Ramos (cell line): ENCODE data around the gene ACVRL1.

Experiments used
- in situ Hi-C: fragments of 300-500 bp; cut with MboI; formaldehyde crosslinking; loops from one replicate; pipeline ENCODE4 v1.14.3; 2022; ENCODE audit warnings: low sequenced_read_pairs; ENCODE audit not compliant: unreplicated experiment

Gene ACVRL1

DNA sequence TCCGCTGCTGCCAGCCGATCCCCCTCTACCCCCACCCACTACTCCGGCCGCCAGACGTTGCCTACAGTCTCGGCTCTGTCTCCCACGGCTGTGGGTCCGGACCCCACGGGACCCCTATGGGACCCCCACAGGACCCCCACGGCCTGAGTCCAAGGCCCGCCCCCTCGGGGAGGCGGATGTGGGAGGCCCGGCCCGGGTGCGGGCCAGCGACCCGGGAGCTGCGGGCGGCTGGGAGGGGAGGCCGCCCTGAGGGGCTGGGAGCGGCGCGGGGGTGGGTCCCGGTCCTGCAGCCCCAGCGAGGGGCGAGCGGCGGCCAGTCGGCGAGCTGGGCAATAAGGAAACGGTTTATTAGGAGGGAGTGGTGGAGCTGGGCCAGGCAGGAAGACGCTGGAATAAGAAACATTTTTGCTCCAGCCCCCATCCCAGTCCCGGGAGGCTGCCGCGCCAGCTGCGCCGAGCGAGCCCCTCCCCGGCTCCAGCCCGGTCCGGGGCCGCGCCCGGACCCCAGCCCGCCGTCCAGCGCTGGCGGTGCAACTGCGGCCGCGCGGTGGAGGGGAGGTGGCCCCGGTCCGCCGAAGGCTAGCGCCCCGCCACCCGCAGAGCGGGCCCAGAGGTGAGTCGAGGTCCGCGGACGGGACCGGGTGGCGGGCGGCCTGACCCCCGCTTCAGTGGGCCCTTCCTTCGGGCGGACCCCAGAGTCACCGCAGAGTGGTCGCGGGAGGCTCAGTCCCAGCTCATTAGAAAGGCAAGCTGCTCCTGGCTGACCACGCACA, at the start of gene ACVRL1:
Gene ACVRL1 (plus strand): TSS at position 422 of the 773 bp plus-strand sequence. CDS start 4,971 bp downstream, outside the sequence.
- in situ Hi-C loops, result no loop called here

DNA sequence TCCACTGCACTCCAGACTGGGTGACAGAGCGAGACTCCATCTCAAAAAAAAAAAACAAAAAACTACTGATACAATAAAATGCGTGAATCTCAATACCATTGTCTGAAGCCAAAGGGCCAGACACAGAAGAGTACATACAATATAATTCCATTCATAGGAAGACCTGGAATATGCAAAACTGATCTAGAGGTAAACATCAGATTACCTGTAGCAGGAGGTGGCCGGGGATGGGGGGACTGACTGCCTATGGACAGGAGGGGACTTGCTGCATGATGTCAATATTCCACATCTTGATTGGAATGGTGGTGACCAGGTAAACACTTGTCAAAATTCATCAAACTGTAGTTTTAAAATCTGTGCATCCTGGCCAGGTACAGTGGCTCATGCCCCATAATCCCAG, 46.3 kb upstream of the ACVRL1 start:
- in situ Hi-C loops, result no loop called here

DNA sequence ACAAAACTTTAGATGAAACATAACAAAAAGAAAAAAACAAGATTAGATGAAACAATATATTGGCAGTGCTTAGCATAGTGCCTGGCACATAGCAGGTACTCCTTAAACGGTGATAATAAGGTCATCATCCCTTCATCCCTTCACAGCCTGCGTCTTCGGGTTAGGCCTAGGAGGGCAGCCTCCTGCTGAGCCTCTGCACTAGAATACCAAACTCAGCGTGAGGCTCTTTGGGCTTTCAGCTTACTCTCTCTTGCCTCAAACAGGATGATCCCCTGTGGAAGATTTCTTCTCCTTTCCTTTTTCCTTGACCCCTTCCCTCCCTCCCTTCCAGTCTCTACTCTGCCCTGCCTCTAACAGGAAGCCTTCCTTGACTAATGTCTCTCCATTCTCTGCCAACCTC, 44.4 kb upstream of the ACVRL1 start:
- in situ Hi-C loops, result no loop called here

DNA sequence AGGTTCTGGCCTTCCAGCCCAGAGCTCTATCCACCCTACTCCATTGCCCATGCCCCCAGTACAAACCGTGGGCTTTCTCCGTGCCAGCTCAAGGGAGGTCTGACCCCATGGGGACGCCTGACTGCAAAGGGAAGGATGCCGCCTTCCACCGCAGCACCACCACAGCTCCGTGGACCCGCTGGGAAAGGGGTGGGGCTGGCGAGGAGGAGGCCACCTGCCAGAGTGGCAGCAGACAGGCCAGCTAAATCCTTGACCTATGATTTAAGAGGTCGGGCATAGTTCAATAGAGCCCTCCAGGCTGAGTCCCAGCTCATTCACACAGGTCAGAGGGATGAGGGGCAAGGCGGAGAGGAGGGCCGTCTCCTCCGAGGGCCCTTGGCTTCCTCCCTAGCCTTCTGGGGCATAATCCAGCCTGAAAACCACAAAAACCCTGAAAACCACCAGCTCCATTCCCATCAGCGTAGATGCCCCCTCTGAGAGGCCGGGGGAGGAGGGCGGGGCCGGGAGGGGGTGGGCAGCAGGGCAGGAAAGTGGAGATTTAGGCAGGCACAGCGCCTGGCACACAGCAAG, 43.9 kb upstream of the ACVRL1 start:
- in situ Hi-C loops, result no loop called here

DNA sequence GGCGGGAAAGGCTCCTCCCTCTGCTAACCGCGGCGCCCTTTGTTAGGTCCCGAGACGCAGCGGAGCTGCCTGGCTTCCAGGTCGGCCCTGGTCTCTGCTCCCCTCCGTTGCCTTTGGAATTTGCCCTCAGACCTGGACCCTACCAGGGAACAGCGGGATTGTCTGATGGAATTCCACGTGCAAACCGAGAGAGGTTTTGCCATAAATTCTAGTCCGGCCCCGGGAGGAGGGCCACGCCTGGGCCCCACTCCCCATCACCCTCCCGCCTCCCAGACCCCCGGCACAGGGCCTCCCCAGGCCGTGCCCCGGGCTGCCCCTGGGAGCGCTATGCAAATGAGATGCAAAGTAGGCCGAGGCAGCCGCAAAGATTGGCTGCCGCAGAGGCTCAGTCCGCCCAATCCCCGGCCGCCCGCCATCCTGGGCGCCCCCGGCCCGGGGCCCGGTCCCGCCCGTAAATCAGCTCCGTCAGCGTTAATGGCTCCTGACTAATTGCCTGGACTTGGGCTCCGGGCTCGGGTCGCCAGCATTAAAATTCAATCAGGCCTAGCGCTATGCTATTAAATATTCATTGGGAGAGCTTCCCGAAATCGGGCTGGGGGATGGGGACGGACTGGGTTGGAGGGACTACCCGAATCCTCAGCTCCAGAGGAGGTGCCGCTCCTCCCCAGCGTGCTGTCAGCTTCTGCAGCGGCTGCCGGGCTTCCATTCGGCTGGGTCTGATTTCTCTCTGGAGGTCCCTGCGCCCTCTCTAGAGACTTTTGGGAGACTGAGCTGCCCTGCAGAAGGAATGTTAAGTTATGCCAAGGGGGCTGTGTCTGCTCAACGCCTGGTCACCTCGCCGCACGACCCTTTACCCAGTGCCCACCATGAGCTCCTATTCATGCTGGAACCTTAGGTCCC, 43.1 kb upstream of the ACVRL1 start:
- in situ Hi-C loops, result no loop called here

DNA sequence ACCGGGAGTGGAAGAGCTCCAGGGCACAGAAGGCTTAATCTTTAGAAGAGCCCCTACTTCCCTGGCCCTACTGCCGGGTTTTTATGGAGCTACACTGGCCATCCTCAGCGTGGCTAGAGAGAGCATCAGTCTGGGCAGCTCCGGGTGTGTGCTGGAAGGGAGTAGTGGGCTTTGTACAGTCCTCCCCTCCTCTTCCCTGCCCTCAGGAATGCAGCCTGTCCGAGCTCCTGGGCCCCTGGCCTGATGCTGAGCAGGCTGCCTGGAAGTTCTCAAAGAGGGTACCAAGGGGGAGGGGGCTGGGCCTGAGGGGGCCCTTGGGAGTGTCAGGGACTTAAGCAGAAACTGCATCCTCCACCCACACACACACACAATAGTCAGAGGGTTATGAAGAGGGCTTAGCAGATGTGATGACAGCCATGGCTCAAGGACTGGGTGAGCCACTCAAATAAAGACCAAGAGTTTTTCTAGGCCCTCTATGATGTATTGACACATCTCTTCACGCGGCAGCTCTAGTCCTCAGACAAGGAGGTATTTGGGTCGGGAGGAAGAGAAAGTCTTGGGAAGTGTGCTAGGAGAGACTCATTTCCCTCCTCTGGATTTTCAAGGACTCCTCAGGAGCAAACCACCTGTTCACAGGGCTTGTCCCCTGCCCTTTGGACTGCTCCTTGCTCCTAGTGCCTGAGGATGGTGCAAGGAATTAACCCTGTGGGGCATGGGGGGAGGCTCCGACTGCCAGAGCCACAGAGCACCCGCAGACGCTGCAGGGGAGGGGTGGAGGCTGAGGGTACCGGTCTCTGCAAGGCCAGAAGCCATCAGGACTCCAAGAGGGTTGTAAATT, 42.3 kb upstream of the ACVRL1 start:
- in situ Hi-C loops, result no loop called here

DNA sequence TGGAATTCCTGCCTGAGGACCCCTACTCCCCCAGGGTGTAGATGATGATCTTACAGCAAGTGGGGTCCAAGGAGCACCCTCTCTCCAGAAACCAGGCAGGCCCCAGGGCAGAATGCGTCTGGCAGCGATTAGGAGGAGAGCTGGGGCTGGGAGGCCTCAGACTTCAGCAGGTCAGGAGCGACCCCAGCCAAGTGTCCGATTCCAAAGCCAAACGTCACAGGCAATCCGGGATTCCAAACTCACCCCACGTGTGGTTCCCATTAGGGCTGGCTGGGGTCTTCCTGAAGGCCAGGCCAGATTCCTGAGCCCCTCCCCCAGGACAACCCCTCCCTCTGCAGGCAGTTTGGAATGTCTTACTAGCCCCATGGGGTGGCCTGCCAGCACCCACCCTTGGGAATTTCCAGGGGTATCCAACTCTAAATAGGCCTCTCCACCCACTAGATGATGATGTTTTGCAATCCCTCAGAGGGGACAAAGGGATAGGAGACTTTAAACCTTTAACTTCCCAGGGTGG, 41.5 kb upstream of the ACVRL1 start:
- in situ Hi-C loops, result no loop called here

DNA sequence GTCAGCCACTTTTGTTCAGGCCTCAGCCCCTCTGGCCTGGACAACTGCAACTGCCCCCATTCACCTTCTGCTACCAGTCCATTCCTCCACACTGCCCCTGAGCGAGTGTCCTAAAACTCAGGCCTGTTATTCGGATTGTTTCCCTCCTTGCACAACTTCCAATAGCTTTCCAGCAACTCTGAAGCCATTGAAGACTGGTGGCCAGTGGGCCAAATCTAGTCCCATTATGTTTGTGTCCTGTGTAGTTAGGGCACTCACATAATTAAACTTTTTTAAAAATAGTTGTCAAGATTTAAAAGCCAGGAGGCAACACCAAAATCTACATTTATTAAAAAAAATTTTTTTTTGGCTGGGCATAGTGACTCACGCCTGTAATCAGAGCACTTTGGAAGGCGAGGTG, 41.0 kb upstream of the ACVRL1 start:
- in situ Hi-C loops, result no loop called here

DNA sequence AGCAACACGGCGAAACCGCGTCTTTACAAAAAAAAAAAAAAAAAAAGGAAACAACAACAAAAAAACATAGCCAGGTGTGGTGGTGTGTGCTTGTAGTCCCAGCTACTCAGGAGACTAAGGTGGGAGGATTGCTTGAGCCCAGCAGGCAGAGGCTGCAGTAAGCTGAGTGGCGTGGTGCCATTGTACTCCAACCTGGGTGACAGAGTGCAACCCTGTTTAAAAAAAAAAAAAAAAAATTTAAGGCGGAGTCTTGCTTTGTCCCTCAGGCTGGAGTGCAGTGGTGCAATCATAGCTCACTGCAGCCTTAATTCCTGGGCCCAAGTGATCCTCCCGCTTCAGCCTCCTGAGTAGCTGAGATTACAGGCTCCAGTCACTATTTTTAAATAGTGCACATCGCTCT, 40.5 kb upstream of the ACVRL1 start:
- in situ Hi-C loops, result no loop called here

DNA sequence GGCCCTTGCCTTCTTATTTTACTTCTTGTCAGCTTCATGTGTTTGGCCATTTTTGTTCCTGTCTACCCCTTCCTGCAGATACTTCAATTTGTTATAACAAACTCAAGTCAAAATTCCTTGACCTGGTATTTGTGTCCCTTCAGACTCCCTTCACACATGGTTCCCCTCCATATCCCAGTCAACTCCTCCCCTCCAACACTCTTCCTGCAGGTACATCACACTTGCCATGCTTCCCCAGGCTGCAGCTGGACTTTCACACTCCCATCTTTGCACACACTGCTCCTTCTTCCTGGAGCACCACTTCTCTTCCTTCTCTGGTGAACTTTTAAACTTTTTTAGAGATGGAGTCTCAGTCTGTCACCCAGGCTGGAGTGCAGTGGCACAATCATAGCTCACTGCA, 39.9 kb upstream of the ACVRL1 start:
- in situ Hi-C loops, result no loop called here

DNA sequence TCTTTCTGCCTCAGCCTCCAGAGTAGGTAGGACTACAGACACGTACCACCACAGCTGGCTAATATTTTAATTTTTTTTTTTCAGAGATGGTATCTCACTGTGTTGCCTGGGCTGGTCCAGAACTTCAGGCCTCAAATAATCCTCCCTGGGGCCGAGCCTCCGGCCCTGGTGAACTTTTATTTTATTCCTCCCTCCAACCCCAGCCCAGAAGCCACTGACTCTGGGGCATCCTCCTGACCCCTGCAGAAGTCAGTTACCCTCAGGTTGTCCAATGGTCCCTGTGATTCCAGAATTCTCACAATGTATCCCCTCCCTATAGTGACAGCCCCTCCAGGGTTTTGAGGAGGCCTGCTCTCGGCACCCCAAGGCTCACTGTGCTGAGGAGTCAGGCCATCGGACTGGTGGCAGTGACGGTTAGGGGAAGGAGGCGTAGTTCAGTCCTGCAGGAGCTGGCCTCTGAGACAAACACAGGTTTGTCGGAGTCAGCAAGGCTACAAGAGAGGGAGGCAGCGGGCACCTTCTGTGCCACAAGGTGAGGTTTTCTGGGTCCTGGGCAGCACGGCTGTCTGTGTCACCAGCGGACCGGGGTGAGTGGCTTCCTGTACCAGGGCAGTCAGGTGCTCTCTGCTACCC, 39.4 kb upstream of the ACVRL1 start:
- in situ Hi-C loops, result no loop called here

DNA sequence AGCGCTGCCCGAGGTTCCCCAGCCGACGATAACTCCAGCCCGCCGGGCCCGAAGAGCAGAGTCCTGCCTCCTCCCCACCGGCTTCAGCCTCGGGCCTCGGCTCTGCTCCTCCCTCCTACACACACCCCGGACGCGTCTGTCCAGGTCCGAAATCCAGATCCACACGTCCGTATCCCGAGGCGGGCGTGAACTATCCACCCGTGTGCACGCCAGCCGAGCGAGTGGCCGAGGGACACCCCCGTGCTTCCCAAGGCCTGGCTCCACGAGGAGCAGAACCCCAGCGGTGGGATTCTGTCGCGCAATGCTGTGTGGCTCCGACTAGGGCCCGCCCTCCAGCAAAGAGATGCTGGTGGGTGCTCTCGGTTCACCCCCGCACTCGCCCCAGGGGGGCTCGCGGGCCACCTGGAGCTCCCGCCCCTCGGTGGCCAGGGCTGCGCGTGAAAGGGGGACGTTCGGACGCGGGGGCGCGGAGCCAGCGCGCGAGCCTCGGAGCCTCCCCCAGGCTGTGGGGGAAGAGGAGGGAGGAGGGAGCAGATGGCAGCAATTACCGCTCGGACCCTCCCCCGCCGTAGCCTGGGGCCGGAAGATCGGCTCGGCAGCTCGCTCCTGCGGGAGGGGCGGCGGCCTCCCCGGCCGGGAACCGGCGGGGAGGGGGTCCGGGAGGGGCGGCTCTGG, 38.3 kb upstream of the ACVRL1 start:
- in situ Hi-C loops, result no loop called here

DNA sequence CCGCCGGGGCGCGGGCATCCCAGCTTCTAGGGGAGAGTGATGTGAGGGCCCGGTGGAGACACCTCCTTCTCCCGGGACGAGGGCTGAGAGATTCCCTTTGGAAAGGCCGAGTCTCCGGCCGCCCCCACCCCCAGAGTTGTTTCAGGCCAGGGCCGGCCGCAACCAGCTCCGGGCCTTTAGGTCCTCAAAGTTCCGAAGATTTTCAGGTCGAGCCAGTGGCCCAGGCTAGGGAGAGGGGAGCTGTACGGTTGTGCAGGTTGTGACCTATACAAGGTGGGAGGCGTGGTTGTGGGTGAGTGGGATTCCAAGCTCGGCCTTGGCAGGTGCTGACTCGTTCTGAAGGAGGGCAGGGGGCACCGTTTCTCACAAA, 37.8 kb upstream of the ACVRL1 start:
- in situ Hi-C loops, result no loop called here

DNA sequence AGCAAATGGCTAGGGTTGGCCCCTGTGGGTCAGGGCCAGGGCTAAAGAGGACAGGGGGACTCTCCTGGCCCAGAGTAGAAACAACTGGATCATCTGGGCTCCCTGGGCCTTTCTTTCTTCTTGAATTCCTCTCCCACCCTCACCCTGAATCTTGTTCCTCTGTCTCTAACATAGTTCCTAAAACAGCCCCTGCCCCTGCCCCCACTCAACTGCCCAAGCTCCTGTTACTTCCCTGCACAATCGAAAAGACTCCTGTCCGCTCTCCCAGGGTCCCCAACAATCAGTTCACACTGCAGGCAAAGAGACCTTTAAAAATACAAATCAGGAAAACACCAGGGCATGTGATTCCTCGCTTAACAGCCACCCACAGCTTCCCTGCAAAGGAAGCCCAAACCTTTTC, 37.4 kb upstream of the ACVRL1 start:
- in situ Hi-C loops, result no loop called here

DNA sequence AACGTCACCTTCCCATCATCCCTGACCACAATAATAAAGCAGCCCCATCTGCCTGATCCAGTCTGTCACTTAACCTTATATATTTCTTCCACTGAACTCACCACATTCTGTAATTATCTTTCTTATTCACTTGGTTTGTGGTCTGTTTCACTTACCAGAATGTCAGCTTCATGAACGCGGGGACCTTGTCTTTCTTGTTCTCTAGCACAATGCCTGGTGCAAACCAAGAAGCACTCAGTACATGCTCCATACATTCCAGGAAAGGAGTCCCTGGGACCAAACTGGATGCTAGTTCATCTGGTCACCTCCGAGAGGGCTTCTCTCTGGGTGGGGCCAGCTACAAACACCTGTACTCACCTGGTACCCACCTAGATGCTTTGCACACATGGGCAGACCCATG, 36.8 kb upstream of the ACVRL1 start:
- in situ Hi-C loops, result no loop called here

DNA sequence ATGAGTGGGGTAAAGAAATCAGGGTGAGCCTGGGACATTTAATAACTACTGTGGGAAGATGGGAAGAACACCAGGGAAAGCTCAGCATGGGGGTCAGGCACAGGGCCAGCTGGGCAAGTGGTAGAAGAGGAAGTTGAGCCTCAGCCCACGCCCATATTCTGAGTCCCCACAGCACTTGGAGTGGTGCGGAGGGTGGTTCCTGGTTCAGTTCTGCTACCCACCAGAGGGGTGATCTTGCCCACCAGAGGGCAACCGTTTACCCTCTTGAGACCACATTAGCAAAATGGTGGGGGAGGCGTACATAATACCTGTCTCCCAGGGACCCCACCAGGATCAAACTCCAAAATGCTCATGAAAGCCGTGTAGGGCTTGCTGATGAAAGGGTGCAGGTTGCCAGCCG, 36.2 kb upstream of the ACVRL1 start:
- in situ Hi-C loops, result no loop called here

DNA sequence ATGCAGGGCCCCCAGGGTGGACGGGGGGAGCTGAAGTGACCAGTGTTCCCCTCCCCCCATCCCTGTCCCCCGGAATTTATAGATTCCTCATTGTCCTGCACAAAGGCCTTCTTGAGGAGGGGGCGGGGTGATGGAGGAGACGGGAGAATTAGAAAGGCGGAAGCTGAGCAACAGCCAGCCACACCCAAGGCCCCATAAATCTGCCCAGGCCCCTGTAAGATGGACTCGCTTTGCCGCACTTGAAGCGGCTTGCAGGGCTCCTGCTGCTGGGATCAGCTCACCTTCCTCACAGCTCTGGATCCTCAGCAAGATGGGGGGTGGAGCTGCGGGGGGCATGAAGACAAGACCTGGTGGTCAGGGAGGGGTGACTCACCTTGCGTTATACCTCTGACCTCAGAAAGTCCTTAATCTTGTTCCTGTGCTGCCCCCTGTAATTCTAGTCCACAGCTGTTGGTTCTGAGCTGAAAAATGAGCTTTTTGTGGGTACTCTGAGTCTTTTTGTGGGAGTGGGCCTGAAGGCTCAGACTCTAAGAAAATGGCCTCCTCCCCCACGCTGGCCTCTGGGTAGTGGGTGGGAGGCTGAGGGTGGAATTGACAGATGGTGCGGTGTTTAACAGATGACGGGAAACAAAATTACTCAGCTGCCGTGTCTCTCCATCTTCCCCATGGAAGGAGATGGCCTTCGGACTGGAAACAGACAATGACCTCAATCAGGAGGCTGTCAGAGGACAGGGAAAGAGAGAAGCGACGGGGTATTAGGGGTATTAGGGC, 35.2 kb upstream of the ACVRL1 start:
- in situ Hi-C loops, result no loop called here

DNA sequence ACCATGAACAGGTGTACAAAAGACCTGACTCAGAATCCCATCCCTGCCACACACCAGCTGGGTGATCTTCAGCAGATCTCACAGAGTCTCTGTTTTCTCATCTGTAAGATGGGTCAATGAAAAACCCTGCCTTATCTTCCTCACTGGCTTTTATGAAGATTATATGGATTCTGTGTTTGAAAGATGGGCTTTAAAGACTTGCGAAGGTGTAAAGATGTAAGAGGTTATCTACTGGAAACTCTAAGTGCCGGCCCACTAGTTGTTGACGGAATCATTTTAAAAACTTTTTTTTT, 34.7 kb upstream of the ACVRL1 start:
- in situ Hi-C loops, result no loop called here
